Measurements from ENCODE around the gene PSRC1. TPM values are rescaled to one million over a fixed set of nuclear protein-coding genes. Genes with fewer than 3 reads are reported as not detected.
"Not testable (repeated sequence)": the region's sequence is repeated elsewhere in the genome, so short reads cannot be mapped to it uniquely, and the experiment has no call there.

The PSRC1 gene
- total RNA-seq, 1 donor from 2014 or later, result 67.9 TPM

DNA sequence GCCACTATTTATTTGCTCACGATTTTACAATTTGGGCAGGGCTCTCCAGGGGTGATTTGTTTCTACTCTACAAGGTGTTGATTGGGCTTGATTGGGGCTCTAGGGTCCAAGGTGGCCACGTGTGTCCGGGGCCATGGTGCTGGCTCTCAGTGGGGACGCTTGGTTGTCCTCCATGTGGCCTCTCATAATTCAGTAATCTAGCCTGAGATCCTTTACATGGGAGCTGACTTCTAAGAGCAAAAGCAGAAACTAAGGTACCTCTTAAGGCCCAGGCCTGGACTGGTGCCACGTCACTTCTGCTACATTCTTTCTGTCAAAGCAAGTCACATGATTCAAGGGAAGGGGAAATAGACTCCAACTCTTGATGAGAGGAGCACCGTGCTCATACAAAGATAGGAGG lies 8.1 kb upstream of the PSRC1 start:
- TF ChIP-seq, protein P1, sequence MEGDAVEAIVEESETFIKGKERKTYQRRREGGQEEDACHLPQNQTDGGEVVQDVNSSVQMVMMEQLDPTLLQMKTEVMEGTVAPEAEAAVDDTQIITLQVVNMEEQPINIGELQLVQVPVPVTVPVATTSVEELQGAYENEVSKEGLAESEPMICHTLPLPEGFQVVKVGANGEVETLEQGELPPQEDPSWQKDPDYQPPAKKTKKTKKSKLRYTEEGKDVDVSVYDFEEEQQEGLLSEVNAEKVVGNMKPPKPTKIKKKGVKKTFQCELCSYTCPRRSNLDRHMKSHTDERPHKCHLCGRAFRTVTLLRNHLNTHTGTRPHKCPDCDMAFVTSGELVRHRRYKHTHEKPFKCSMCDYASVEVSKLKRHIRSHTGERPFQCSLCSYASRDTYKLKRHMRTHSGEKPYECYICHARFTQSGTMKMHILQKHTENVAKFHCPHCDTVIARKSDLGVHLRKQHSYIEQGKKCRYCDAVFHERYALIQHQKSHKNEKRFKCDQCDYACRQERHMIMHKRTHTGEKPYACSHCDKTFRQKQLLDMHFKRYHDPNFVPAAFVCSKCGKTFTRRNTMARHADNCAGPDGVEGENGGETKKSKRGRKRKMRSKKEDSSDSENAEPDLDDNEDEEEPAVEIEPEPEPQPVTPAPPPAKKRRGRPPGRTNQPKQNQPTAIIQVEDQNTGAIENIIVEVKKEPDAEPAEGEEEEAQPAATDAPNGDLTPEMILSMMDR (conservative IDR thresholded peaks at IDR 0.05; ENCODE audit: low read depth, low read length), result no peak
- no peak for DNase-seq (ENCODE audit: low read depth)
- no peak overlapping the region for H3K4me3 ChIP-seq (ENCODE audit: low read depth, low read length)

DNA sequence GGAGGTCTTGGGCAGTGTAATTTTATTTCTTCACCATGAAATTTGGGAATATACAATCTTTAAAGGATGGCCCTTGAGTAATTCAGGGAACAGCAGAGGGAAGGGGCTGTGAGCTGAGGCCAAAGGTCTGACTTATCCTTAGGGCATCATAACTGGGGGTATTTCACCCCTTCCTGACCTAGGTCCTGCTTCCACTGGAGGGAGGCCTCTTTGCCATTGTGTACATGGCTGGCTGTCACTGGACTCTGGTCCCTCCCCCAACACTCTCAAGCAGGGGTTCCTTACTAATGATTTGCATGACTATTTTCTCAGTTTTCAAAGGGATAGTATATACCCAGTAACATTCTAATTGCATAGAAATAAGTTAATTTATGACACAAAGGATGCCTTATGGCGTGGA lies 7.2 kb upstream of the PSRC1 start:
- no peak overlapping the region for H3K4me3 ChIP-seq (ENCODE audit: low read depth, low read length)
- TF ChIP-seq, protein P1 (conservative IDR thresholded peaks at IDR 0.05; ENCODE audit: low read depth, low read length), result no peak
- no peak for DNase-seq (ENCODE audit: low read depth)

DNA sequence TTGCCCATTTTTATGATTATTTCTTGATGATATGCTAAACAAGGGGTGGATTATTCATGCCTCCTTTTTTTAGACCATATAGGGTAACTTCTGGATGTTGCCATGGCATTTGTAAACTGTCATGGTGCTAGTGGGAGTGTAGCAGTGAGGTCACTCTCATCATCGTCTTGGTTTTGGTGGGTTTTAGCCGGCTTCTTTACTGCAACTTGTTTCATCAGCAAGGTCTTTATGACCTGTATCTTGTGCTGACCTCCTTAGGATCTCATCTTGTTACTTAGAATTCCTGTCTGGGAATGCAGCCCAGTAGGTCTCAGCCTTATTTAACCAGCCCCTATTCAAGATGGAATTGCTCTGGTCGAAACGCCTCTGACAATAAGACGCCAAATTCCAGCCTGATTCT lies 3.8 kb upstream of the PSRC1 start:
- not testable (repeated sequence) for H3K4me3 ChIP-seq (ENCODE audit: low read depth, low read length); DNase-seq (ENCODE audit: low read depth)

DNA sequence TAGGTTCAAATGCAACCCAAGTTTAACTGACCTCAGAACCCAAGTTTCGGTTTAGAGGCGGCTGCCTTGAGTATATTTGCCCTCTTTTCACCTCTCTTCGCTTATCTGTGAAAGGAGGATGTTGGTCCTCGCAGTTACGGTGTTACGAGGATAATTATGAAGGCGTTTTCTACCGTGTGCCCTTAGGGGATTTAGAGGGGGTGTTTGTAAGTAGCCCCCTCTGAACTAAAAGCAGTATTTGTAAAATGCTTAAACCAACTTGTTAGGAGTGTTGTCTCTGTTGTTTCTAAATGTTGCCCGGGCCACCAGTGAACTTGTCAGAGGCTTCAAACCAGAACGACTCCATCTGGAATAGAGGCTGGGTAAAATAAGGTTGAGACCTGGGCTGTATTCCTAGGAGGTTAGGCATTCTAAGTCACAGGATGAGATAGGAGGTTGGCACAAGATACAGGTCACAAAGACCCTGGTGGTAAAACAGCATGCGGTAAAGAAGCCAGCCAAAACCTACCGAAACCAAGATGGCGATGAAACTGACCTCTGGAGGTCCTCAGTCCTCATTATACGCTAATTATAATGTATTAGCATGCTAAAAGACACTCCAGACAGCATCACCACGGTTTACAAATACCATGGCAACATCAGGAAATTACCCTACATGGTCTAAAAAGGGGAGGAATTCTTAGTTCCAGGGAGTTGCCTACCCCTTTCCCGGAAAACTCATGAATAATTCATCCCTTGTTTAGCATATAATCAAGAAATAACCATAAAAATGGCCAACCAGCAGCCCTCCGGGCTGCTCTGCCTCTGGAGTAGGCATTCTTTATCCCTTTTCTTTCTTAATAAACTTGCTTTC lies 1.0 kb upstream of the PSRC1 start:
- TF ChIP-seq, protein P1 (conservative IDR thresholded peaks at IDR 0.05; ENCODE audit: low read depth, low read length), result no peak
- no peak for DNase-seq (ENCODE audit: low read depth)
- peak overlapping the region; percentile 63 for H3K4me3 ChIP-seq (ENCODE audit: low read depth, low read length)

DNA sequence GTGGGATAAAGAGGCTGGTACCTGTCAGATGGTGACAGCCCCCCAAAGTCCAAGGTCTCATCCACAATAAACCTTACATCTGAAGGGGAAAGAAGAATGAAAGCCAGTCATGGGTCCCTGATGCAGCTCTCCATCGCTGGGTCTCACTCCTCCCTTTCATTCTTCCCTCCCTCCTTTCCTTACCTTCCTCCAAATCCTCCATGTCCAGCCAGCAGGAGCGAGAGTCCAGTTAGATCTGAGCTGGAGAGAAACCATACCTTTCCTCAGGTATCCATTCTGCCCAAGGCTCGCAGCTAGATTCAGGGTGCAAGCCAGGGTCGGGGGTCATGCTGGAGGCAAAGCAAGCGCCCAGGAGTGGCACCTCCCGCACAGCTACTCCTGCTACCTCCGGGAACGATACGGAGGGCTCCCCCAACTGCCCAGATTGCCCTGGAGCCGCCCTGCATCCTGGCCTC lies 421 bp downstream of the PSRC1 start:
- H3K4me3 ChIP-seq (ENCODE audit: low read depth, low read length), result peak overlapping the region; percentile 63
- no peak for DNase-seq (ENCODE audit: low read depth)
- TF ChIP-seq, protein P1 (conservative IDR thresholded peaks at IDR 0.05; ENCODE audit: low read depth, low read length), result no peak

DNA sequence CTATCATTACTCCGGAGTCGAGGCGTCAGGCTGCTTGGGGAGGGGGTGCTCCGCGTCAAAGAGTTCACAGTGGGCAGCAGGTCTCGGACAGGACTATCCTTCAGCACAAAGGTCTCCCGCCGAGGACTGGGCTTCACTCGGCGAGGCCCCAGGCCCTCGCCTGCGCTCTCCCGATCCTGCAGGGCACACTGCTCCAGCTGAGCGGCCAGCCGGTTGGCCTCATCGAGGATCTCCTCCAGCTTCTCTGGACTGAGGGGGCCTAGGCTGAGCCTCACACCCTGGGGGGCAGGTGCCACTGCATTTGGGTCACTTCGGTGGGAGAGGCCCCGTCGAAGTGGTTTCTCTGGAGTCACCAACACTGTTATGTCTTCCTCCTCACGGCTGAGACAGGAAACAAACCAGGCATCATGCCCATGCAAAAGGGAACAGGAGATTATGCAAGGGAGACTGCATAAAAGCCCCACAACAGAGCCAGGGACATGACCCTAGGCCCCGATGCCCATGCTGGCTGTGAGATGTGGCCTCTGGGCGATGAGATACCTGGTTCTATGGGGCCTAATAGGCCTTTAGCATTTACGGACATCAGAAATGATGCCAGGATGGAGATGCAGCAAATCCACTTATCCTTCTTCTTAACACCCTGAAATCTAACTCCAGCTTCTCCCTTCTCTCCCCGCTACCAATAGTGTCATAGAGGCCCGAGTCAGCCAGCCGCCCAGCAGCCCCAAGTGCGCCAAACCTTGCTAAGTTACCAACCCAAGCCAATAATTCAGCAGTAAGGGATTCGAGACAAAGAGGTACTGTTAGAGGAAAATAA lies 1.1 kb downstream of the PSRC1 start:
- TF ChIP-seq, protein P1 (conservative IDR thresholded peaks at IDR 0.05; ENCODE audit: low read depth, low read length), result no peak
- DNase-seq (ENCODE audit: low read depth), result no peak
- peak overlapping the region; percentile 63 for H3K4me3 ChIP-seq (ENCODE audit: low read depth, low read length)

DNA sequence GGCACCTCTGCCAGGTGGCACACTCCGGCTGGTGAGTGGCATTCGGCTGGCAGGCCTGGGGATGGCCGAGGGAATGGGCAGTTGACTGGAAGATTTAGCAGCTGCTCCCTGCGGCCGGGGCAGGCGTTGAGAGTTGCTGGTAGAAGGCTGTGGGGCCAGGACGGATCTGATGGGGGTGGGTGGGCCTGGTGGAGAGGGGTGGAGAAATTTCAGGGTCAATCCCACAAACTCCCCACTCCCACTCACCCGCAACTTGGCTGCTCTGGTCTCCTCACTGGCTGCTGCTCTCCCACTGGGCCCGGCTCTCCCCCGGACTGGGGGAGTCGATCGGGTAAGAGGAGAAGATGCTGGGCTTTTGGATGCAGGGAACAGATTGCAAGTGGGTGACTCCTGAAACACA lies 2.1 kb downstream of the PSRC1 start:
- TF ChIP-seq, protein P1 (conservative IDR thresholded peaks at IDR 0.05; ENCODE audit: low read depth, low read length), result no peak

More for the DNA sequence above, 2.1 kb downstream of the PSRC1 start:
- no peak overlapping the region for H3K4me3 ChIP-seq (ENCODE audit: low read depth, low read length)
- DNase-seq (ENCODE audit: low read depth), result no peak
